Fibroblast of villous mesenchyme (primary cell): ENCODE results near the gene KIZ. TPM values are rescaled to one million over a fixed set of nuclear protein-coding genes. Genes with fewer than 3 reads are reported as not detected.

ENCODE experiments used
- DNase-seq: peaks from one replicate; pipeline ENCODE4 v3.0.0-alpha.2; 2010; ENCODE audit warnings: low read depth
- H3K4me3 ChIP-seq: 2 replicates; pipeline ENCODE4 v1.5.1; 2011; ENCODE audit warnings: low read depth, mild to moderate bottlenecking, low read length
- small RNA-seq: library from RNA; depleted of rRNA; stranded (forward); fragments of <200 nt; gene quantifications from one replicate; pipeline ENCODE3, GENCODE V24; 2012
- total RNA-seq: library from RNA; depleted of rRNA; stranded (reverse); fragments of >200 nt; gene quantifications from 2 replicates; pipeline ENCODE4 v1.2.3, GENCODE V29; 2012
- TF ChIP-seq, protein P1 (sequence below): IDR thresholded peaks from 2 replicates; pipeline ENCODE4 v1.5.1; 2012; ENCODE audit warnings: low read depth, mild to moderate bottlenecking, low read length; ENCODE audit not compliant: insufficient read depth

The KIZ gene
- total RNA-seq, 1 donor: 15.5 TPM

- H3K4me3 ChIP-seq: no peak overlapping the region
- TF ChIP-seq, protein P1, sequence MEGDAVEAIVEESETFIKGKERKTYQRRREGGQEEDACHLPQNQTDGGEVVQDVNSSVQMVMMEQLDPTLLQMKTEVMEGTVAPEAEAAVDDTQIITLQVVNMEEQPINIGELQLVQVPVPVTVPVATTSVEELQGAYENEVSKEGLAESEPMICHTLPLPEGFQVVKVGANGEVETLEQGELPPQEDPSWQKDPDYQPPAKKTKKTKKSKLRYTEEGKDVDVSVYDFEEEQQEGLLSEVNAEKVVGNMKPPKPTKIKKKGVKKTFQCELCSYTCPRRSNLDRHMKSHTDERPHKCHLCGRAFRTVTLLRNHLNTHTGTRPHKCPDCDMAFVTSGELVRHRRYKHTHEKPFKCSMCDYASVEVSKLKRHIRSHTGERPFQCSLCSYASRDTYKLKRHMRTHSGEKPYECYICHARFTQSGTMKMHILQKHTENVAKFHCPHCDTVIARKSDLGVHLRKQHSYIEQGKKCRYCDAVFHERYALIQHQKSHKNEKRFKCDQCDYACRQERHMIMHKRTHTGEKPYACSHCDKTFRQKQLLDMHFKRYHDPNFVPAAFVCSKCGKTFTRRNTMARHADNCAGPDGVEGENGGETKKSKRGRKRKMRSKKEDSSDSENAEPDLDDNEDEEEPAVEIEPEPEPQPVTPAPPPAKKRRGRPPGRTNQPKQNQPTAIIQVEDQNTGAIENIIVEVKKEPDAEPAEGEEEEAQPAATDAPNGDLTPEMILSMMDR: no peak
- no peak for DNase-seq
These were observed 154.7 kb downstream of the KIZ start for GRCh38 chr20:21280522-21281016.

DNA sequence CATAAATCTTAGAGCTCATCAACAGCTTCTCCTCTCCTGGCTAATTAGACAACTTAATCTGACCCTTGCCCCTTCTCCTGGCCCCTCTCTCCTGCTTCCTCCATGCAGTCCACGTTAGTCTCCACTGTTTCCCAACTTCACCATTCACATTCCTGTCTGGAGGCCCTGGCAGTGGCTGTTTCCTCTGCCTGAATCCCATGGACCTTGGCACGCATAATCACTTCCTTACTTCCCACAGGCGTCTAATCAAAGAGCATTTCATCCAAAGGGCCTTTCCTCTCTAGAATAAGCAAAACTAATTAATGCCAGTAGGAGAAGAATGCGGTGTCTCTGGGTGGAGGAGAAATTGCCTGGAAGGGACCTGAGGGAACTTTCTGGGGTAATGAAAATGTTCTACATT is 160.9 kb downstream of the KIZ start:
- H3K4me3 ChIP-seq: no peak overlapping the region
- no peak for DNase-seq
- TF ChIP-seq, protein P1: no peak

DNA sequence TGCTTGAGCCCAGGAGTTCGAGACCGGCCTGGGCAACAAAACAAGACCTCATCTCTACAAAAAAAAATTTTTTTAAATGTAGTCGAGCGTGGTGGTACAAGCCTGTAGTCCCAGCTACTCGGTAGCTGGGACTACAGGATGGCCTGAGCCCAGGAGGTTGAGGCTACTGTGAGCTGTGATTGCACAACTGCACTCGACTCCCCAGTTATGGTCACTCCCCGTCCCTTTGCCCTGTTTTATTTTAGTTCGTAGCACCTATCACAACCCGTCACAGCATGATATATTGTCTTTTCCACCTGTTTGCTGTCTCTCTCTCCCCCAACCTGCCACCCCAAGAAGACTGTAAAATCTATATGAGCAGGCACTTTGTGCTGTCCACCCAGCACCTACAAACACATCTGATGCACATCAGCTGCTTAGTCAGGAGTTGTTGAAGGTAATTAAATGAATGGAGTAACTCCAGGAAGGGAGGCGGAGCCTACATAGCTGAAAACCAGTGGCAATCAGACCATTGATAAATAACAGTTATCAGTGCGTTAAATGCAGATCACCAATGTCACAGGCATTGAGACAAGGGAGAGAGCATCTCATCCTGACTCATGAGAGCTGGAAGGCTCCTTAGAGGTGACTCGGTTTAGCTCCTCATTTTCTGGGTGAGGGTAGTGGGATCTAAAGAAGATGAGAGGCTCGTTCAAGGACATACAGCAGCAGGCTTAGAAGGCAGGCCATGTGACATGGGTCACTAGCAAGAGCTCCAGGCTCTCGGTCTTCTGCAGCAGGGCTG is 162.9 kb downstream of the KIZ start:
- DNase-seq: no peak
- H3K4me3 ChIP-seq: no peak overlapping the region
- TF ChIP-seq, protein P1: no peak

- DNase-seq: no peak
- H3K4me3 ChIP-seq: no peak overlapping the region
- TF ChIP-seq, protein P1: no peak
These were observed 163.8 kb downstream of the KIZ start for GRCh38 chr20:21289651-21290050.

DNA sequence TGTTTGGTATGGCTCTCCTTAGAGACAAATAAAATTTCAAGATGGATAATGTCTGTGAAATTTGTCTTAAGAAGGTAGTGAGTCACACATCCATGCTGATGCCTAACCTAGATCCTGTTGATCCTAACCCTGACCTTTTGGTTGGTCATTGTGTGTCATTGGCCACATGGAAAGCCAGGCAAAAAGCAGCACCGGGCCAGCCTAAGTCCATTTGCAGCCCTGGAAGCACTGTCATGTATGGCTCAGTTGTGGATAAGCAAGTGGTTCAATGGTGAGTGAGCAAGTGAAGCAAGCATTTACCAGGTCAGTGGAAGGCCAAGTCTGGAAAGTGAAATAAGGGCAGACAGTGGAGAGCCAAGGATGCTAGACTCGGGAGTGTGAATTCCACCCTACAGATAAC is 165.1 kb downstream of the KIZ start:
- no peak overlapping the region for H3K4me3 ChIP-seq
- DNase-seq: peak; percentile 14
- TF ChIP-seq, protein P1: no peak

DNA sequence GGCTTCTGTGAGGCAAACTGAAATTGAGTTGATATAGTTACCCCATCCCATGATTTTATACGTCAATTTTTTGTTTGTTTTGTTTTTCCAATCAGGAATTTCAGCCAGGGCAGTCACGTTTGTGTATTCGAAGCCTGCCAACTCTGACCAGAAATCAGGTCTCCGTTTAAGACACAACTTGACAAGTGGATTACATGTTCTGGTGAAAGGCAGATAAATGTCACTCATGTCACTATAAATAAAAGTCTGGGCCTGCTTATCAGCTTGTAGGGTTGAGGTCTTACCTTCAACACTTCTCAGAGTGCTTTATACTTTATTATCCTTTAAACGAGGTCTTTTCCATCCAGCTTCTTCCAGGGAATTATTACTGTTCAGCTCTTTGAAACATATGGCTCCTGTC is 168.9 kb downstream of the KIZ start:
- no peak overlapping the region for H3K4me3 ChIP-seq
- TF ChIP-seq, protein P1: no peak
- DNase-seq: no peak

Small RNA genes lying within 50 kb of the gene (small RNA-seq; reads per million reads assigned to genes)
- not detected for gene RNA5SP477

Other genes starting within 250 kb of the KIZ start
- not detected in 2 replicates for gene LINC00237, start 19.7 kb upstream of the KIZ start, total RNA-seq
- 71.8 and 90.2 TPM in 2 replicates for gene XRN2, start 177.2 kb downstream of the KIZ start, total RNA-seq